H1 (cell line): ENCODE measurements around the gene MAP1B. TPM values are rescaled to one million over a fixed set of nuclear protein-coding genes. Genes with fewer than 3 reads are reported as not detected.

Source experiments
- CTCF ChIA-PET: fragments of 300-600 bp; sonication (Branson Sonifier 250); formaldehyde crosslinking; loops from one replicate; lab custom pipeline; 2021; ENCODE audit not compliant: partially characterized antibody; lab: Charles Lee
- POLR2A ChIA-PET: fragments of 300-600 bp; sonication (Branson Sonifier 250); formaldehyde crosslinking; loops from one replicate; lab custom pipeline; 2021; ENCODE audit warnings: inconsistent platforms; ENCODE audit not compliant: partially characterized antibody; lab: Charles Lee
- DNase-seq, 2 experiments: peaks; one replicate each; pipeline versions ENCODE4 v3.0.0 to v3.0.0-alpha.2; 2010 to 2022; ENCODE audit warnings: low spot score in 2 of 2, low read depth in 1 of 2, mixed read lengths in 1 of 2
- FAIRE-seq: peaks from 2 replicates; lab custom pipeline; 2011; peaks lifted over from hg19 to GRCh38; lab: Jason Lieb, UNC
- H2AFZ ChIP-seq: 2 replicates; pipeline ENCODE4 v1.8.1; 2012; ENCODE audit warnings: low read length, inconsistent platforms
- H2AK5ac ChIP-seq: 2 replicates; pipeline ENCODE4 v1.6.1; 2013; ENCODE audit warnings: low read depth, low read length
- H2BK120ac ChIP-seq: replicated peaks from 2 replicates; pipeline ENCODE3; 2013; ENCODE audit warnings: low read depth, low read length, inconsistent platforms
- H2BK12ac ChIP-seq: 2 replicates; pipeline ENCODE4 v1.6.1; 2013; ENCODE audit warnings: low read depth, low read length
- H2BK15ac ChIP-seq: 2 replicates; pipeline ENCODE4 v1.6.1; 2013; ENCODE audit warnings: low read length
- H2BK20ac ChIP-seq: 2 replicates; pipeline ENCODE4 v1.6.1; 2013; ENCODE audit warnings: low read length
- H2BK5ac ChIP-seq: 2 replicates; pipeline ENCODE4 v1.6.1; 2013; ENCODE audit warnings: low read depth, low read length
- H3K14ac ChIP-seq: 2 replicates; pipeline ENCODE4 v1.6.1; 2013; ENCODE audit warnings: inconsistent platforms; ENCODE audit not compliant: insufficient read length
- H3K18ac ChIP-seq: 2 replicates; pipeline ENCODE4 v1.6.1; 2013; ENCODE audit warnings: low read length; ENCODE audit errors: extremely low read depth
- H3K23ac ChIP-seq: 2 replicates; pipeline ENCODE4 v1.6.1; 2013; ENCODE audit warnings: inconsistent platforms; ENCODE audit not compliant: insufficient read length
- H3K23me2 ChIP-seq: 2 replicates; pipeline ENCODE4 v1.6.1; 2013; ENCODE audit warnings: low read depth, low read length
- H3K27ac ChIP-seq: 2 replicates; pipeline ENCODE4 v1.6.1; 2011; ENCODE audit warnings: low read depth, low read length, inconsistent platforms
- H3K27me3 ChIP-seq, 4 experiments: replicated peaks in 1 of 4; 1 replicate in 1 of 4; 2 replicates in 3 of 4; pipeline versions ENCODE4 v1.6.1 to v1.8.1; 2011 to 2013; ENCODE audit warnings: low read length in 3 of 4, mild to moderate bottlenecking in 3 of 4, inconsistent platforms in 2 of 4, mixed read lengths in 2 of 4, moderate library complexity in 1 of 4; ENCODE audit not compliant: control insufficient read depth in 3 of 4, insufficient read depth in 3 of 4; ENCODE audit errors: extremely low read depth in 1 of 4
- H3K36me3 ChIP-seq, 4 experiments: 2 replicates each; pipeline versions ENCODE4 v1.6.1 to v1.8.1; 2011 to 2013; ENCODE audit warnings: mild to moderate bottlenecking in 4 of 4, low read length in 3 of 4, moderate library complexity in 2 of 4, control low read depth in 1 of 4, inconsistent platforms in 1 of 4; ENCODE audit not compliant: insufficient read depth in 4 of 4, control insufficient read depth in 2 of 4
- H3K4ac ChIP-seq: replicated peaks from 2 replicates; pipeline ENCODE3; 2013; ENCODE audit warnings: low read length, low read depth, mixed read lengths, inconsistent platforms; ENCODE audit not compliant: insufficient read length
- H3K4me1 ChIP-seq, 4 experiments: replicated peaks in 1 of 4; 1 replicate in 1 of 4; 2 replicates in 3 of 4; pipeline versions ENCODE4 v1.6.1 to v1.8.1; 2011 to 2013; ENCODE audit warnings: low read length in 3 of 4, inconsistent platforms in 2 of 4, mixed read lengths in 1 of 4; ENCODE audit not compliant: insufficient read depth in 4 of 4, control insufficient read depth in 3 of 4
- H3K4me2 ChIP-seq, 2 experiments: 2 replicates each; pipeline versions ENCODE4 v1.6.1 to v1.8.1; 2011 to 2013; ENCODE audit warnings: low read depth in 2 of 2, low read length in 2 of 2, control low read depth in 1 of 2, inconsistent platforms in 1 of 2, mild to moderate bottlenecking in 1 of 2; ENCODE audit not compliant: insufficient read depth in 1 of 2
- H3K4me3 ChIP-seq, 4 experiments: fragments of 200-600, 300-600 bp in 1 of 4; sonication (generic), shearing (Covaris generic), sonication (Bioruptor Twin) in 1 of 4; 2 replicates each; pipeline versions ENCODE4 v1.5.1 to v1.8.1; 2011 to 2016; ENCODE audit warnings: low read length in 4 of 4, low read depth in 3 of 4, control low read depth in 2 of 4, inconsistent platforms in 2 of 4, mild to moderate bottlenecking in 2 of 4, mixed read lengths in 1 of 4, moderate library complexity in 1 of 4; ENCODE audit not compliant: insufficient read depth in 2 of 4; ENCODE audit errors: extremely low read depth in 1 of 4
- H3K56ac ChIP-seq: replicated peaks from 2 replicates; pipeline ENCODE3; 2013; ENCODE audit warnings: low read depth, mild to moderate bottlenecking, mixed read lengths, low read length, inconsistent platforms; ENCODE audit not compliant: insufficient read length
- H3K79me1 ChIP-seq: 2 replicates; pipeline ENCODE4 v1.6.1; 2013; ENCODE audit warnings: low read depth, low read length, control low read depth
- H3K79me2 ChIP-seq, 2 experiments: 2 replicates each; pipeline versions ENCODE4 v1.6.1 to v1.8.1; 2012 to 2013; ENCODE audit warnings: low read length in 2 of 2, mild to moderate bottlenecking in 2 of 2, inconsistent platforms in 1 of 2; ENCODE audit not compliant: insufficient read depth in 2 of 2, control insufficient read depth in 1 of 2
- H3K9ac ChIP-seq, 4 experiments: replicated peaks in 1 of 4; 1 replicate in 1 of 4; 2 replicates in 3 of 4; pipeline versions ENCODE4 v1.6.1 to v1.8.1; 2011 to 2013; ENCODE audit warnings: low read depth in 3 of 4, low read length in 3 of 4, control low read depth in 2 of 4, mild to moderate bottlenecking in 2 of 4, moderate library complexity in 2 of 4, inconsistent platforms in 1 of 4; ENCODE audit errors: extremely low read depth in 1 of 4
- H3K9me3 ChIP-seq, 2 experiments: 2 replicates each; pipeline versions ENCODE4 v1.6.1 to v1.8.1; 2012 to 2013; ENCODE audit warnings: mild to moderate bottlenecking in 2 of 2, moderate library complexity in 2 of 2, control low read depth in 1 of 2, inconsistent platforms in 1 of 2, low read depth in 1 of 2, low read length in 1 of 2, mixed read lengths in 1 of 2; ENCODE audit not compliant: insufficient read depth in 2 of 2
- H4K20me1 ChIP-seq, 2 experiments: replicated peaks in 1 of 2; 2 replicates each; pipeline versions ENCODE3 to v1.8.1; 2011 to 2013; ENCODE audit warnings: inconsistent platforms in 2 of 2, low read length in 2 of 2, mild to moderate bottlenecking in 1 of 2; ENCODE audit not compliant: insufficient read depth in 2 of 2, control insufficient read depth in 1 of 2
- H4K5ac ChIP-seq: 2 replicates; pipeline ENCODE4 v1.6.1; 2013; ENCODE audit warnings: low read length, low read depth, mixed read lengths, inconsistent platforms; ENCODE audit not compliant: insufficient read length
- H4K8ac ChIP-seq: 2 replicates; pipeline ENCODE4 v1.8.0; 2013; ENCODE audit warnings: mild to moderate bottlenecking, moderate library complexity, low read length, inconsistent platforms; ENCODE audit not compliant: insufficient read depth; ENCODE audit errors: extremely low read depth
- H4K91ac ChIP-seq: replicated peaks from 2 replicates; pipeline ENCODE3; 2013; ENCODE audit warnings: low read length, mixed read lengths, inconsistent platforms; ENCODE audit not compliant: insufficient read length
- ASH2L ChIP-seq: fragments of 200-600, 300-600 bp; sonication (generic); IDR thresholded peaks from one replicate; pipeline ENCODE4 v1.7.1; 2017; ENCODE audit warnings: low read length
- BCL11A ChIP-seq, 2 experiments: IDR thresholded peaks; one replicate each; pipeline ENCODE4 v1.6.1; 2011; ENCODE audit warnings: low read depth in 2 of 2, low read length in 2 of 2, mild to moderate bottlenecking in 2 of 2
- CEBPB ChIP-seq: IDR thresholded peaks from 2 replicates; pipeline ENCODE4 v1.6.1; 2012; ENCODE audit warnings: low read depth, low read length
- GTF2F1 ChIP-seq: IDR thresholded peaks from 2 replicates; pipeline ENCODE4 v1.6.1; 2012; ENCODE audit warnings: low read depth, low read length, improper control_type of control experiment, borderline replicate concordance
- HDAC6 ChIP-seq: IDR thresholded peaks from one replicate; pipeline ENCODE4 v1.7.1; 2012; ENCODE audit warnings: low read depth, mild to moderate bottlenecking, inconsistent platforms, low read length, moderate library complexity
- NANOG ChIP-seq: IDR thresholded peaks from 2 replicates; pipeline ENCODE4 v1.6.1; 2011; ENCODE audit warnings: low read length, low read depth, mild to moderate bottlenecking, inconsistent platforms; ENCODE audit not compliant: insufficient read depth, poor library complexity, severe bottlenecking
- POU5F1 ChIP-seq: IDR thresholded peaks from 2 replicates; pipeline ENCODE4 v1.6.1; 2011; ENCODE audit warnings: low read depth, mild to moderate bottlenecking, low read length, moderate library complexity
- SUZ12 ChIP-seq: fragments of 200-600 bp; sonication (generic); IDR thresholded peaks from 2 replicates; pipeline ENCODE4 v1.6.1; 2012; ENCODE audit warnings: mild to moderate bottlenecking, inconsistent platforms, low read length, moderate library complexity, mixed read lengths
- TAF1 ChIP-seq: IDR thresholded peaks from 2 replicates; pipeline ENCODE4 v1.6.1; 2011; ENCODE audit warnings: mild to moderate bottlenecking, low read depth, low read length
- TAF7 ChIP-seq: optimal IDR thresholded peaks from 2 replicates; pipeline ENCODE3; 2011; ENCODE audit warnings: low read depth, mild to moderate bottlenecking, inconsistent platforms, low read length, moderate library complexity, borderline replicate concordance
- TBP ChIP-seq: IDR thresholded peaks from 2 replicates; pipeline ENCODE4 v1.6.1; 2011; ENCODE audit warnings: low read depth, low read length, improper control_type of control experiment
- WGBS, 2 experiments: shearing (Covaris generic) in 1 of 2; methylation state at CpG; one replicate each; pipeline versions ENCODE4 v1.1.6 to v1.1.7; 2013 to 2015; ENCODE audit warnings: low lambda C conversion rate in 2 of 2, mixed read lengths in 2 of 2, inconsistent platforms in 1 of 2, low coverage in 1 of 2, missing lambda C conversion rate in 1 of 2; ENCODE audit not compliant: insufficient replicate concordance in 2 of 2, insufficient coverage in 1 of 2, insufficient read length in 1 of 2; ENCODE audit errors: extremely low coverage in 1 of 2, missing lambda C conversion rate in 1 of 2; 5-methylcytosine and 5-hydroxymethylcytosine counted together
- polyA plus RNA-seq, 7 experiments: library from polyadenylated mRNA; depleted of rRNA in 3 of 7; stranded (reverse) in 5 of 7; unstranded in 2 of 7; fragments of >200 nt in 5 of 7; fragments of 200-250 nt in 2 of 7; gene quantifications; 1 replicate in 5 of 7; 2 replicates in 1 of 7; 4 replicates in 1 of 7; pipeline versions ENCODE4 v1.2.1 to v1.2.3, GENCODE V29; 2011 to 2013; ENCODE audit warnings: missing spikeins in 2 of 7, mixed read lengths in 2 of 7
- total RNA-seq: library from RNA; stranded (reverse); fragmentation: NEBNext Ultra II Directional; extraction: Animal tissue kit (Norgen Biotek cat#: 25700); gene quantifications from 2 replicates; pipeline ENCODE4 v1.2.1, GENCODE V29; 2021
- TF ChIP-seq, protein P1 (sequence below), 3 experiments: IDR thresholded peaks; 1 replicate in 2 of 3; 2 replicates in 1 of 3; pipeline versions ENCODE4 v1.5.1 to v1.6.1; 2011; ENCODE audit warnings: low read length in 3 of 3, mild to moderate bottlenecking in 3 of 3, inconsistent platforms in 2 of 3, low read depth in 1 of 3, moderate library complexity in 1 of 3; ENCODE audit not compliant: insufficient read depth in 1 of 3; ENCODE audit errors: control extremely low read depth in 1 of 3

Gene MAP1B
- total and polyA plus RNA-seq, 2 of the 8 experiments (the other 6 are each of a cell fraction or from before 2014, with no cell fraction given), result 24.5 to 120 TPM

GRCh38 chr5:72221541-72221940 is 114.3 kb downstream of the MAP1B start:
- H2BK20ac ChIP-seq, result no peak overlapping the region
- no peak overlapping the region for H2BK5ac ChIP-seq
- H4K5ac ChIP-seq, result no peak overlapping the region
- H3K9ac ChIP-seq, result no peak overlapping the region
- H2BK120ac ChIP-seq, result no peak overlapping the region
- no peak overlapping the region for H3K4ac ChIP-seq
- 83% methylated on average over 4 of the region's 4 CpGs; no CpG with 5 or more reads in 1 of the 2 experiments for WGBS, 2 experiments
- peaks cover 26 to 71% (median 60%) of the 10 kb centered on the region in 4 experiments; a peak in 7 of 8 replicates for H3K36me3 ChIP-seq
- FAIRE-seq, result no peak
- no peak overlapping the region for H3K18ac ChIP-seq
- H3K9me3 ChIP-seq, result no peaks in the 10 kb centered on the region
- H4K91ac ChIP-seq, result no peak overlapping the region
- DNase-seq, result no peak
- ChIA-PET CTCF (interaction anchor here (0.8 to 2.5 kb wide), 6 partner anchors 19 to 123 kb away, joined by 3 to 8 read pairs (median 4); no protein-coding TSS in a partner anchor), POLR2A (interaction anchor here (0.7 to 0.9 kb wide), 2 partner anchors 14 to 17 kb away, joined by 3 read pairs; no protein-coding TSS in a partner anchor)
- no peak overlapping the region for H4K8ac ChIP-seq
- no peaks in the 10 kb centered on the region for H3K23me2 ChIP-seq
- no peaks in the 10 kb centered on the region; the same call in 1 of the 2 replicates for H3K79me1 ChIP-seq
- H3K4me1 ChIP-seq, result peaks cover 0 to 1% (median 0%) of the 10 kb centered on the region in 4 experiments; a peak in 1 of 7 replicates
- no peak overlapping the region for H3K56ac ChIP-seq
- H3K27ac ChIP-seq, result no peak overlapping the region
- H2BK15ac ChIP-seq, result no peak overlapping the region
- no peak overlapping the region for H3K14ac ChIP-seq
- no peak overlapping the region for H2BK12ac ChIP-seq
- no peaks in the 10 kb centered on the region for H3K27me3 ChIP-seq
- H2AFZ ChIP-seq, result no peak overlapping the region
- H2AK5ac ChIP-seq, result no peak overlapping the region
- no peaks in the 10 kb centered on the region for H3K79me2 ChIP-seq
- no peak overlapping the region for H3K4me2 ChIP-seq
- no peak overlapping the region for H3K4me3 ChIP-seq
- no peak overlapping the region for H3K23ac ChIP-seq
- H4K20me1 ChIP-seq, result no peaks in the 10 kb centered on the region
- TF ChIP-seq NANOG (no peak), TBP (no peak), TAF1 (no peak), BCL11A (IDR thresholded peaks at IDR 0.05; ENCODE audit: low read depth in 2 of 2, low read length in 2 of 2) (no peak), ASH2L (no peak), POU5F1 (no peak), TAF7 (no peak), GTF2F1 (no peak), HDAC6 (no peak), SUZ12 (no peak), CEBPB (no peak)
- TF ChIP-seq, protein P1, sequence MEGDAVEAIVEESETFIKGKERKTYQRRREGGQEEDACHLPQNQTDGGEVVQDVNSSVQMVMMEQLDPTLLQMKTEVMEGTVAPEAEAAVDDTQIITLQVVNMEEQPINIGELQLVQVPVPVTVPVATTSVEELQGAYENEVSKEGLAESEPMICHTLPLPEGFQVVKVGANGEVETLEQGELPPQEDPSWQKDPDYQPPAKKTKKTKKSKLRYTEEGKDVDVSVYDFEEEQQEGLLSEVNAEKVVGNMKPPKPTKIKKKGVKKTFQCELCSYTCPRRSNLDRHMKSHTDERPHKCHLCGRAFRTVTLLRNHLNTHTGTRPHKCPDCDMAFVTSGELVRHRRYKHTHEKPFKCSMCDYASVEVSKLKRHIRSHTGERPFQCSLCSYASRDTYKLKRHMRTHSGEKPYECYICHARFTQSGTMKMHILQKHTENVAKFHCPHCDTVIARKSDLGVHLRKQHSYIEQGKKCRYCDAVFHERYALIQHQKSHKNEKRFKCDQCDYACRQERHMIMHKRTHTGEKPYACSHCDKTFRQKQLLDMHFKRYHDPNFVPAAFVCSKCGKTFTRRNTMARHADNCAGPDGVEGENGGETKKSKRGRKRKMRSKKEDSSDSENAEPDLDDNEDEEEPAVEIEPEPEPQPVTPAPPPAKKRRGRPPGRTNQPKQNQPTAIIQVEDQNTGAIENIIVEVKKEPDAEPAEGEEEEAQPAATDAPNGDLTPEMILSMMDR (IDR thresholded peaks at IDR 0.05; ENCODE audit: control extremely low read depth in 1 of 3, insufficient read depth in 1 of 3, low read depth in 1 of 3, low read length in 3 of 3), result no peak
